Prostate gland (tissue), 2 donors: Measurements from ENCODE around the gene POU4F3.

Source experiments
- POLR2A ChIP-seq: fragments of 450-650 bp; IDR thresholded peaks from one replicate; pipeline ENCODE4 v1.6.1; 2016; ENCODE audit warnings: antibody characterized with exemption, mild to moderate bottlenecking
- POLR2AphosphoS5 ChIP-seq: sonication (generic); formaldehyde crosslinking; IDR thresholded peaks from one replicate; pipeline ENCODE4 v1.6.1; 2017; ENCODE audit warnings: antibody characterized with exemption
- TF ChIP-seq, protein P1 (sequence below), 4 experiments: fragments of 200-600 bp in 2 of 4; fragments of 450-650 bp in 2 of 4; sonication (generic) in 2 of 4; IDR thresholded peaks; 1 replicate in 3 of 4; 2 replicates in 1 of 4; pipeline ENCODE4 v1.5.1; 2016 to 2019; ENCODE audit warnings: antibody characterized with exemption in 4 of 4, mild to moderate bottlenecking in 2 of 4, moderate library complexity in 2 of 4

DNA sequence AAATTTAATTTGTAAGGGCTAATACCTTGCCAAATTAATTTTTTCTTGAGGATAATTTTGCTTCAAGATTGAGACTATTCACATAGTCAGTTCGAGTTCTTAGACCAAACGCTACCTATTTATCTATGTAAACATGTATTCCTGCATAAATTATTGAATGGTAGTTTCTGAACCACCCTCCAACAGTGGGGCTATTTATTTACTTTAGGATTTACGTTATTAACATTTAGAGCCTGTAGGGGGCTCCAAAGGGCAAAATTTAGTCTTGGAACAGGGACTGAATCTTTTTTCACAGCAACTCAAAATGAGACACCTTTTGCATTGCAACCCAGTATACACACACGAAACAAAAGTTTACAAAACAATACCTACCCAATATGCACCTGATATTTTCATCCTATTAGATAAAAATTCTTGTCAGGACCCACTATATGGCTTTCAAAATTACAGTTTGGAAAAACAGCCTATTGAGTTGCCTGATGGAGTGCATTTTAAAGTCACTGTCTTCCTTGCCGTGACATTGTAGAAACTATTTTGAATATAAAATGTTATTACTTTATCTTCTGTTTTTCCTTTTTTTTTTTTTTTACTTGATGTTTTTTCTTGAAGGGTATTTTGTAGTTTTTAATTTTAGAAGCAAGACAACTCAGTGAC lies 47.1 kb upstream of the POU4F3 start:
- TF ChIP-seq, protein P1, sequence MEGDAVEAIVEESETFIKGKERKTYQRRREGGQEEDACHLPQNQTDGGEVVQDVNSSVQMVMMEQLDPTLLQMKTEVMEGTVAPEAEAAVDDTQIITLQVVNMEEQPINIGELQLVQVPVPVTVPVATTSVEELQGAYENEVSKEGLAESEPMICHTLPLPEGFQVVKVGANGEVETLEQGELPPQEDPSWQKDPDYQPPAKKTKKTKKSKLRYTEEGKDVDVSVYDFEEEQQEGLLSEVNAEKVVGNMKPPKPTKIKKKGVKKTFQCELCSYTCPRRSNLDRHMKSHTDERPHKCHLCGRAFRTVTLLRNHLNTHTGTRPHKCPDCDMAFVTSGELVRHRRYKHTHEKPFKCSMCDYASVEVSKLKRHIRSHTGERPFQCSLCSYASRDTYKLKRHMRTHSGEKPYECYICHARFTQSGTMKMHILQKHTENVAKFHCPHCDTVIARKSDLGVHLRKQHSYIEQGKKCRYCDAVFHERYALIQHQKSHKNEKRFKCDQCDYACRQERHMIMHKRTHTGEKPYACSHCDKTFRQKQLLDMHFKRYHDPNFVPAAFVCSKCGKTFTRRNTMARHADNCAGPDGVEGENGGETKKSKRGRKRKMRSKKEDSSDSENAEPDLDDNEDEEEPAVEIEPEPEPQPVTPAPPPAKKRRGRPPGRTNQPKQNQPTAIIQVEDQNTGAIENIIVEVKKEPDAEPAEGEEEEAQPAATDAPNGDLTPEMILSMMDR (IDR thresholded peaks at IDR 0.05) = peak in 3 of 4 experiments; percentile 38 to 43 (median 40)
- TF ChIP-seq POLR2A (no peak), POLR2AphosphoS5 (no peak)
